ENCODE data around the gene EP400. TPM values are rescaled to one million over a fixed set of nuclear protein-coding genes. Genes with fewer than 3 reads are reported as not detected.

The EP400 gene
- total and polyA plus RNA-seq, 2 of the 13 experiments (the other 11 are each of a cell fraction or from before 2014, with no cell fraction given), result 4.9 to 5.0 TPM

- 0 out of 2 replicates have a peak, but pooled peaks have one; percentile 28 for TF ChIP-seq MEIS2 (CRISPR knock-in tag; IDR thresholded peaks at IDR 0.05)
- peak; percentile 82 for TF ChIP-seq ARNT2 (CRISPR knock-in tag; IDR thresholded peaks at IDR 0.05; ENCODE audit: low read depth)
- 0 out of 2 replicates have a peak, but pooled peaks have one; percentile 41 for TF ChIP-seq ZBTB20 (CRISPR knock-in tag; IDR thresholded peaks at IDR 0.05; ENCODE audit: borderline replicate concordance, low read depth)
- TF ChIP-seq KMT2B (CRISPR knock-in tag; IDR thresholded peaks at IDR 0.05), result 0 out of 2 replicates have a peak, but pooled peaks have one; percentile 33
- peak; percentile 64; the same call in 1 of the 2 replicates for TF ChIP-seq ZNF790 (CRISPR knock-in tag; IDR thresholded peaks at IDR 0.05; ENCODE audit: borderline replicate concordance)
- peak; percentile 97 for TF ChIP-seq SIN3A (IDR thresholded peaks at IDR 0.05; ENCODE audit: borderline replicate concordance, low read depth, low read length)
- TF ChIP-seq MED1 (CRISPR knock-in tag; IDR thresholded peaks at IDR 0.05), result peak; percentile 23; the same call in 1 of the 2 replicates
- peak; percentile 8; the same call in 1 of the 2 replicates for TF ChIP-seq ZSCAN21 (CRISPR knock-in tag; IDR thresholded peaks at IDR 0.05; ENCODE audit: borderline replicate concordance)
- peak; percentile 56; the same call in 1 of the 2 replicates for TF ChIP-seq REPIN1 (CRISPR knock-in tag; IDR thresholded peaks at IDR 0.05; ENCODE audit: borderline replicate concordance, low read depth)
- TF ChIP-seq TGIF2 (CRISPR knock-in tag; IDR thresholded peaks at IDR 0.05), result peak; percentile 45; the same call in 1 of the 2 replicates
- TF ChIP-seq HMG20A (CRISPR knock-in tag; IDR thresholded peaks at IDR 0.05; ENCODE audit: borderline replicate concordance), result no peak
- TF ChIP-seq NFYC (CRISPR knock-in tag; IDR thresholded peaks at IDR 0.05), result peak; percentile 76
- TF ChIP-seq MEIS1 (CRISPR knock-in tag; IDR thresholded peaks at IDR 0.05; ENCODE audit: borderline replicate concordance), result no peak
- TF ChIP-seq FOXC1 (CRISPR knock-in tag; IDR thresholded peaks at IDR 0.05; ENCODE audit: borderline replicate concordance), result peak; percentile 61; the same call in 1 of the 2 replicates
- peak; percentile 74 for TF ChIP-seq NFYB (CRISPR knock-in tag; IDR thresholded peaks at IDR 0.05)
- TF ChIP-seq ZSCAN31 (CRISPR knock-in tag; IDR thresholded peaks at IDR 0.05; ENCODE audit: low read depth), result no peak
- TF ChIP-seq, protein P1, sequence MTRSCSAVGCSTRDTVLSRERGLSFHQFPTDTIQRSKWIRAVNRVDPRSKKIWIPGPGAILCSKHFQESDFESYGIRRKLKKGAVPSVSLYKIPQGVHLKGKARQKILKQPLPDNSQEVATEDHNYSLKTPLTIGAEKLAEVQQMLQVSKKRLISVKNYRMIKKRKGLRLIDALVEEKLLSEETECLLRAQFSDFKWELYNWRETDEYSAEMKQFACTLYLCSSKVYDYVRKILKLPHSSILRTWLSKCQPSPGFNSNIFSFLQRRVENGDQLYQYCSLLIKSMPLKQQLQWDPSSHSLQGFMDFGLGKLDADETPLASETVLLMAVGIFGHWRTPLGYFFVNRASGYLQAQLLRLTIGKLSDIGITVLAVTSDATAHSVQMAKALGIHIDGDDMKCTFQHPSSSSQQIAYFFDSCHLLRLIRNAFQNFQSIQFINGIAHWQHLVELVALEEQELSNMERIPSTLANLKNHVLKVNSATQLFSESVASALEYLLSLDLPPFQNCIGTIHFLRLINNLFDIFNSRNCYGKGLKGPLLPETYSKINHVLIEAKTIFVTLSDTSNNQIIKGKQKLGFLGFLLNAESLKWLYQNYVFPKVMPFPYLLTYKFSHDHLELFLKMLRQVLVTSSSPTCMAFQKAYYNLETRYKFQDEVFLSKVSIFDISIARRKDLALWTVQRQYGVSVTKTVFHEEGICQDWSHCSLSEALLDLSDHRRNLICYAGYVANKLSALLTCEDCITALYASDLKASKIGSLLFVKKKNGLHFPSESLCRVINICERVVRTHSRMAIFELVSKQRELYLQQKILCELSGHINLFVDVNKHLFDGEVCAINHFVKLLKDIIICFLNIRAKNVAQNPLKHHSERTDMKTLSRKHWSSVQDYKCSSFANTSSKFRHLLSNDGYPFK (CRISPR knock-in tag; IDR thresholded peaks at IDR 0.05; ENCODE audit: borderline replicate concordance), result no peak
- TF ChIP-seq NR2C2 (CRISPR knock-in tag; IDR thresholded peaks at IDR 0.05; ENCODE audit: borderline replicate concordance), result no peak
- 0 out of 2 replicates have a peak, but pooled peaks have one; percentile 26 for TF ChIP-seq ZNF816 (CRISPR knock-in tag; IDR thresholded peaks at IDR 0.05; ENCODE audit: borderline replicate concordance)
- peak; percentile 74; the same call in 1 of the 2 replicates for TF ChIP-seq ZNF546 (CRISPR knock-in tag; conservative IDR thresholded peaks at IDR 0.05)
- no peak for TF ChIP-seq ZC3H4 (CRISPR knock-in tag; IDR thresholded peaks at IDR 0.05; ENCODE audit: borderline replicate concordance)
- TF ChIP-seq NFE2L1 (CRISPR knock-in tag; IDR thresholded peaks at IDR 0.05; ENCODE audit: borderline replicate concordance), result no peak
- no peak for TF ChIP-seq NAIF1 (CRISPR knock-in tag; IDR thresholded peaks at IDR 0.05; ENCODE audit: borderline replicate concordance)
- peak; percentile 69; the same call in 1 of the 2 replicates for TF ChIP-seq ZNF768 (CRISPR knock-in tag; IDR thresholded peaks at IDR 0.05)
- no peak for TF ChIP-seq CHD2 (IDR thresholded peaks at IDR 0.05; ENCODE audit: low read depth, low read length)
- TF ChIP-seq ZNF280B (CRISPR knock-in tag; IDR thresholded peaks at IDR 0.05; ENCODE audit: borderline replicate concordance), result 0 out of 2 replicates have a peak, but pooled peaks have one; percentile 22
These were observed 134.3 kb downstream of the EP400 start (continued) for GRCh38 chr12:132083941-132084620.
